ENCODE results near the gene SCAMP2.
"Not testable (repeated sequence)": the region's sequence is repeated elsewhere in the genome, so short reads cannot be mapped to it uniquely, and the experiment has no call there.

SCAMP2 gene

GRCh38 chr15:74873036-74873755, at the start of gene SCAMP2:
Gene SCAMP2 (minus strand): TSS chr15:74873365. CDS start chr15:74873255, 110 bp downstream.
- peak; percentile 96 for DNase-seq

- no peak for DNase-seq
These were observed 47.3 kb upstream of the SCAMP2 start for GRCh38 chr15:74920456-74920855.

- no peak for DNase-seq
These were observed 44.5 kb upstream of the SCAMP2 start for GRCh38 chr15:74917676-74918075.

GRCh38 chr15:74913799-74914198, 40.6 kb upstream of the SCAMP2 start:
- DNase-seq, result peak; percentile 4

- peak; percentile 14 for DNase-seq
These were observed 39.9 kb upstream of the SCAMP2 start for GRCh38 chr15:74913041-74913440.

GRCh38 chr15:74908635-74909034, 35.5 kb upstream of the SCAMP2 start:
- peak; percentile 25 for DNase-seq

- DNase-seq, result peak; percentile 54
These were observed 34.2 kb upstream of the SCAMP2 start for GRCh38 chr15:74907163-74907870.

- peak; percentile 93 for DNase-seq
These were observed 33.4 kb upstream of the SCAMP2 start, which contains the start of gene FAM219B for GRCh38 chr15:74906450-74907162. Gene FAM219B (minus strand): TSS chr15:74906851. CDS start chr15:74906800, 51 bp downstream.

- DNase-seq, result peak; percentile 75
These were observed 32.9 kb upstream of the SCAMP2 start for GRCh38 chr15:74906067-74906449.

- no peak for DNase-seq
These were observed 31.1 kb upstream of the SCAMP2 start for GRCh38 chr15:74904190-74904805.

- DNase-seq, result no peak
These were observed 30.5 kb upstream of the SCAMP2 start for GRCh38 chr15:74903676-74904075.

- no peak for DNase-seq
These were observed 29.3 kb upstream of the SCAMP2 start for GRCh38 chr15:74902295-74903075.

GRCh38 chr15:74901612-74902063, 28.5 kb upstream of the SCAMP2 start:
- peak; percentile 83 for DNase-seq

- DNase-seq, result no peak
These were observed 24.1 kb upstream of the SCAMP2 start for GRCh38 chr15:74897300-74897701.

- DNase-seq, result no peak
These were observed 23.2 kb upstream of the SCAMP2 start for GRCh38 chr15:74896316-74896715.

GRCh38 chr15:74895830-74896229, 22.7 kb upstream of the SCAMP2 start:
- DNase-seq, result no peak

GRCh38 chr15:74894383-74894782, 21.2 kb upstream of the SCAMP2 start:
- DNase-seq, result not testable (repeated sequence)

GRCh38 chr15:74893627-74894026, 20.5 kb upstream of the SCAMP2 start:
- no peak for DNase-seq

GRCh38 chr15:74892931-74893330, 19.8 kb upstream of the SCAMP2 start:
- no peak for DNase-seq

GRCh38 chr15:74892313-74892712, 19.1 kb upstream of the SCAMP2 start:
- no peak for DNase-seq

- DNase-seq, result no peak
These were observed 18.3 kb upstream of the SCAMP2 start for GRCh38 chr15:74891469-74891868.

- no peak for DNase-seq
These were observed 17.4 kb upstream of the SCAMP2 start for GRCh38 chr15:74890665-74890960.

All from activated effector memory CD4-positive, alpha-beta T cell treated with anti-CD3 and anti-CD28 coated beads, Interleukin-2, amount 50 U/mL, for 16 hours (primary cell).